Measurements from ENCODE around the gene UGT1A3. TPM values are rescaled to one million over a fixed set of nuclear protein-coding genes. Genes with fewer than 3 reads are reported as not detected.
"Not testable (repeated sequence)": the region's sequence is repeated elsewhere in the genome, so short reads cannot be mapped to it uniquely, and the experiment has no call there.

Gene UGT1A3
- total RNA-seq, 6 experiments from 2014 or later, result not detected

DNA sequence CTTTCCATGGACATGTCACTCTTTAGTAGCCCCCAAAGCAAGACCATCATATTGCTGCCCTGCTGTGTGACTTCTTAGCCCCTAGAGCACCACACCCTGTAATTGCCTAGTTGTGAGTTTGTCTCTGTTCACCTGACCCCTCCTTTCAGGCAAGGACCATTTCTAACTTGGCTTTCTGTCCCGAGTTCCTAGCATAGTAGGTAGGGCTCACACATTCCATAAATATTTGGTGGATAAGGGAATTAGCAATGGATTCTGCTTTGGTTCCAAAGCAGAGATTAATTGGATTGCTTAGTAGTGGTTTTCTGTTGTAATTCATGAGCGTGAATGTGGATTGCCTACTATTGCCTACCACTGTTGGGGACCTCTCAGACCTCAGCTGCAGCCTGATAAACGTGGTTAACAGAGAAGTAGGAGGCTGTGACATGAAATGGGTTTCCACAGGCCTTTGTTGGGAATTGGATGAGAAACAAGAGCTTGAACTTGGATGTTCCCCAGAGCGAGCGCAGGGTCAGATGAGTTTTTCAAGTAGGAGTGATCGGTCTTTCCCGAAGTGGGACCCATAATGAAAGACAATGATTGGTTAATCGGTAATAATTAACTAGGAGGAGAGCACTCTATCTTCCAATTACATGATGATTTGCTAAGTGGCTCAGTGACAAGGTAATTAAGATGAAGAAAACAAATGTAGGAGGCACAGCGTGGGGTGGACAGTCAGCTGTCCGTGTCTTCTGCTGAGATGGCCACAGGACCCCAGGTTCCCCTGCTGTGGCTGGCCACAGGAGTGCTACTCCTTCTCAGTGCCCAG is 17.8 kb downstream of the UGT1A3 start:
- Mint-ChIP-seq H3K9me3 (peaks cover 20% of the 10 kb centered on the region), H3K27me3 (ENCODE audit: insufficient read depth) (peaks cover 7% of the 10 kb centered on the region; the same call in 1 of the 2 replicates), H3K36me3 (ENCODE audit: low read depth) (no peaks in the 10 kb centered on the region), H3K4me3 (no peak overlapping the region), H3K4me1 (ENCODE audit: low read depth) (no peaks in the 10 kb centered on the region), H3K27ac (no peak overlapping the region)
- no peak for DNase-seq
- TF ChIP-seq, protein P1, sequence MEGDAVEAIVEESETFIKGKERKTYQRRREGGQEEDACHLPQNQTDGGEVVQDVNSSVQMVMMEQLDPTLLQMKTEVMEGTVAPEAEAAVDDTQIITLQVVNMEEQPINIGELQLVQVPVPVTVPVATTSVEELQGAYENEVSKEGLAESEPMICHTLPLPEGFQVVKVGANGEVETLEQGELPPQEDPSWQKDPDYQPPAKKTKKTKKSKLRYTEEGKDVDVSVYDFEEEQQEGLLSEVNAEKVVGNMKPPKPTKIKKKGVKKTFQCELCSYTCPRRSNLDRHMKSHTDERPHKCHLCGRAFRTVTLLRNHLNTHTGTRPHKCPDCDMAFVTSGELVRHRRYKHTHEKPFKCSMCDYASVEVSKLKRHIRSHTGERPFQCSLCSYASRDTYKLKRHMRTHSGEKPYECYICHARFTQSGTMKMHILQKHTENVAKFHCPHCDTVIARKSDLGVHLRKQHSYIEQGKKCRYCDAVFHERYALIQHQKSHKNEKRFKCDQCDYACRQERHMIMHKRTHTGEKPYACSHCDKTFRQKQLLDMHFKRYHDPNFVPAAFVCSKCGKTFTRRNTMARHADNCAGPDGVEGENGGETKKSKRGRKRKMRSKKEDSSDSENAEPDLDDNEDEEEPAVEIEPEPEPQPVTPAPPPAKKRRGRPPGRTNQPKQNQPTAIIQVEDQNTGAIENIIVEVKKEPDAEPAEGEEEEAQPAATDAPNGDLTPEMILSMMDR (IDR thresholded peaks at IDR 0.05), result no peak

- no peak for DNase-seq
- peaks cover 23% of the 10 kb centered on the region for H3K9me3 Mint-ChIP-seq
- H3K4me1 Mint-ChIP-seq (ENCODE audit: low read depth), result no peaks in the 10 kb centered on the region
- H3K4me3 Mint-ChIP-seq, result no peak overlapping the region
- no peak overlapping the region for H3K27ac Mint-ChIP-seq
- no peaks in the 10 kb centered on the region for H3K36me3 Mint-ChIP-seq (ENCODE audit: low read depth)
- TF ChIP-seq, protein P1 (IDR thresholded peaks at IDR 0.05), result no peak
- peaks cover 7% of the 10 kb centered on the region; the same call in 1 of the 2 replicates for H3K27me3 Mint-ChIP-seq (ENCODE audit: insufficient read depth)
These were observed 18.4 kb downstream of the UGT1A3 start for GRCh38 chr2:233747283-233747544.

DNA sequence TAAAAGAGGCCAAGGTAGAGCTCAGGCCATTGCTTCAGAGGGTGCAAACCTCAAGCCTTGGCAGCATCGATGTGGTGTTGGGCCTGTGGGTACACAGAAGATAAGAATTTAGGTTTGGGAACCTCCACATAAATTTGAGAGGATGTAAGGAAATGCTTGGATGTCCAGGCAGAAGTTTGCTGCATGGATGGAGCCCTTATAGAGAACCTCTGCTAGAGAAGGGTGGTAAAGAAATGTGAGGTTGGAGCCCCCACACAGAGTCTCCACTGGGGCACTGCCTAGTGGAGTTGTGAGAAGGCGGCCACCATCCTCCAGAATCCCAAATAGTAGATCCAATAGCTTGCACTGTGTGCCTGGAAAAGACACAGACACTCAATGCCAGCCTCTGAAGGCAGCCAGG is 21.8 kb downstream of the UGT1A3 start:
- H3K27me3 Mint-ChIP-seq (ENCODE audit: insufficient read depth), result not testable (repeated sequence)

GRCh38 chr2:233751212-233752009 is 22.6 kb downstream of the UGT1A3 start:
- H3K9me3 Mint-ChIP-seq, result peaks cover 24% of the 10 kb centered on the region
- not testable (repeated sequence) for H3K27ac Mint-ChIP-seq; H3K4me3 Mint-ChIP-seq; H3K36me3 Mint-ChIP-seq (ENCODE audit: low read depth); DNase-seq; H3K4me1 Mint-ChIP-seq (ENCODE audit: low read depth); H3K27me3 Mint-ChIP-seq (ENCODE audit: insufficient read depth)

More for the DNA sequence above, 21.8 kb downstream of the UGT1A3 start:
- peaks cover 23% of the 10 kb centered on the region for H3K9me3 Mint-ChIP-seq
- H3K36me3 Mint-ChIP-seq (ENCODE audit: low read depth); H3K4me1 Mint-ChIP-seq (ENCODE audit: low read depth); H3K4me3 Mint-ChIP-seq; H3K27ac Mint-ChIP-seq; DNase-seq: not testable (repeated sequence)

DNA sequence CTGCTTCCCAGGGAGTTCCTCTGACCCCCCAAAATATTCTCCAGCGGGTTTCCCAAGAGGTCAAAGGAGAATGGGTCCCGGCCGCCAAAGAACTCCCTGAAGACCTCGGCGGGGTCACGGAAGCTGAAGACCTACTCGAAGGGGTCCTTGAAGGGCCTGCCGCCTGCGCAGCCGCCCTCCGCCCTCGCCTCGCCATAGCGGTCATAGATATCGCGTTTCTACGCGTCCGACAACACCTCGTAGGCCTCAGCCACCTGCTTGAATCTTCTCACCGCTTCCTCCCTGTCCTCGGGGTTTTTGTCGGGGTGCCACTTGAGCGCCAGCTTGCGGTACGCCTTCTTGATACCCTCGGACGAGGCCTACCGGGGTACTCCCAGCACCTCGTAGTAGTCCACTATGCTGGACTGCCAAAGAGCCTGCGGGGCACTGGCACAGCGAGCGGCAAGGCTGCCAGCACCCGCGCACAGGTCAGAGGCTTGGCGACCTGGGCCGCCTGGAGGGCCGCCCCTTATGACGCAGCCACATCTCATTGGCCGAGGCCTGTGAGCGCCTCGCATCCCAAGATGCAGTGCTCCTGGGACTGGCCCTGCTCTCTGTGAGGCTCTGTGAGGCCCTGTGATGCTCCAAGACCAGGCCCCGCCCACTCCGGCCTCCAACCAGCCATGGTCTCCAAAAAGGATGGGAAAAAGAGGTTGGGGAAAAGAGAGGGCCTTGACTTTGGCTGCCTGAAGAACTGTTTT is 26.2 kb downstream of the UGT1A3 start:
- no peak for DNase-seq
- Mint-ChIP-seq H3K36me3 (ENCODE audit: low read depth) (no peaks in the 10 kb centered on the region), H3K4me3 (no peak overlapping the region), H3K4me1 (ENCODE audit: low read depth) (no peaks in the 10 kb centered on the region), H3K9me3 (peaks cover 24% of the 10 kb centered on the region), H3K27ac (no peak overlapping the region), H3K27me3 (ENCODE audit: insufficient read depth) (no peaks in the 10 kb centered on the region)
- TF ChIP-seq, protein P1 (IDR thresholded peaks at IDR 0.05), result no peak

DNA sequence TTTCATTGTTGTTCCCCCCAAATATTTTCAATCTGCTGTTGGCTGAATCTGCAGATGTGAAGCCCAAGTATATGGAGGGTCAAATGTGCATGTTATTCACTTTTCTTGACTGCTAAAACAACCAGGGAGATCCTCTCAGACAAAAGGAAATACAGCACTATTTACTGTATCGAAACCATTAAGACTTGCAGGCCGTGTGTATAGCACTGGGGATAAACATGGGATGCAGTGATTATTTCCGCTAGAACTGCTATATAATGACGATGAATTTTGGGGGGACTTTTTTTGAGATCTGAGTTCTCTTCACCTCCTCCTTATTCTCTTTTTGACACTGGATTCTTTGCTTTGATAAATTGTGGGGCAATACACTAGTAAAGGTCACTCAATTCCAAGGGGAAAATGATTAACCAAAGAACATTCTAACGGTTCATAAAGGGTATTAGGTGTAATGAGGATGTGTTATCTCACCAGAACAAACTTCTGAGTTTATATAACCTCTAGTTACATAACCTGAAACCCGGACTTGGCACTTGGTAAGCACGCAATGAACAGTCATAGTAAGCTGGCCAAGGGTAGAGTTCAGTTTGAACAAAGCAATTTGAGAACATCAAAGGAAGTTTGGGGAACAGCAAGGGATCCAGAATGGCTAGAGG is 27.7 kb downstream of the UGT1A3 start:
- no peaks in the 10 kb centered on the region for H3K27me3 Mint-ChIP-seq (ENCODE audit: insufficient read depth)
- H3K27ac Mint-ChIP-seq, result no peak overlapping the region
- TF ChIP-seq, protein P1 (IDR thresholded peaks at IDR 0.05), result no peak
- H3K9me3 Mint-ChIP-seq, result peaks cover 25% of the 10 kb centered on the region
- no peaks in the 10 kb centered on the region for H3K36me3 Mint-ChIP-seq (ENCODE audit: low read depth)
- H3K4me1 Mint-ChIP-seq (ENCODE audit: low read depth), result no peaks in the 10 kb centered on the region
- H3K4me3 Mint-ChIP-seq, result no peak overlapping the region
- DNase-seq, result no peak

Measured in HFFc6 (cell line).